GM18526 (cell line): Measurements from ENCODE around the gene OR51D1.

Source experiments
- POLR2A ChIP-seq: IDR thresholded peaks from 3 replicates; pipeline ENCODE4 v1.6.1; 2011; ENCODE audit not compliant: insufficient read length; ENCODE audit errors: extremely low read depth

Gene OR51D1

GRCh38 chr11:4636962-4637661 is at the start of gene OR51D1:
TSS of gene OR51D1 (plus strand) at chr11:4637477. CDS start at chr11:4639791, 2,314 bp downstream.
- no peak for TF ChIP-seq POLR2A

GRCh38 chr11:4589017-4589416 is 48.3 kb upstream of the OR51D1 start:
- TF ChIP-seq POLR2A: no peak

- no peak for TF ChIP-seq POLR2A
Observed at GRCh38 chr11:4593739-4594138, 43.5 kb upstream of the OR51D1 start, which contains the start of gene OR52I1. TSS of gene OR52I1 (plus strand) at chr11:4594039. CDS start at chr11:4594039, 0 bp downstream.

GRCh38 chr11:4605057-4605456 is 32.2 kb upstream of the OR51D1 start:
- no peak for TF ChIP-seq POLR2A

- TF ChIP-seq POLR2A: no peak
Observed at GRCh38 chr11:4606231-4607015, 30.9 kb upstream of the OR51D1 start.

- no peak for TF ChIP-seq POLR2A
Observed at GRCh38 chr11:4607096-4607495, 30.2 kb upstream of the OR51D1 start.

GRCh38 chr11:4607781-4608666 is 29.3 kb upstream of the OR51D1 start, which contains the start of gene TRIM68:
TSS of gene TRIM68 (minus strand) at chr11:4608231. CDS start at chr11:4605504, 2,727 bp downstream.
- TF ChIP-seq POLR2A: peak; percentile 70

GRCh38 chr11:4610258-4610935 is 26.9 kb upstream of the OR51D1 start:
- no peak for TF ChIP-seq POLR2A

- TF ChIP-seq POLR2A: no peak
Observed at GRCh38 chr11:4611986-4612385, 25.3 kb upstream of the OR51D1 start.

GRCh38 chr11:4615856-4616444 is 21.3 kb upstream of the OR51D1 start:
- no peak for TF ChIP-seq POLR2A

GRCh38 chr11:4619514-4619913 is 17.8 kb upstream of the OR51D1 start:
- TF ChIP-seq POLR2A: no peak

GRCh38 chr11:4626207-4627099 is 10.8 kb upstream of the OR51D1 start:
- TF ChIP-seq POLR2A: no peak

- TF ChIP-seq POLR2A: no peak
Observed at GRCh38 chr11:4636136-4636535, 1.1 kb upstream of the OR51D1 start.
